ENCODE results near the gene TXLNA.
A peak's percentile ranks its signal among the peaks of the same experiment; 100 is the strongest.
"Not testable (repeated sequence)": the region's sequence is repeated elsewhere in the genome, so short reads cannot be mapped to it uniquely, and the experiment has no call there.

TXLNA gene

GRCh38 chr1:32179443-32180185 lies at the start of gene TXLNA:
TSS of gene TXLNA (plus strand) at chr1:32179675. CDS start at chr1:32180346, 671 bp downstream.
- peaks cover 47% of the 10 kb centered on the region for H3K4me1 ChIP-seq
- peak within 1 kb of the TSS; percentile 95 for H3K4me2 ChIP-seq
- peak within 1 kb of the TSS; percentile 90 for H3K27ac ChIP-seq
- TF ChIP-seq Cebpa-rat (IDR thresholded peaks at IDR 0.05) = no peak
- H4K20me1 ChIP-seq = peaks cover 46% of the 10 kb centered on the region
- H3K4me3 ChIP-seq = peak within 1 kb of the TSS; percentile 82
- H3K9me3 ChIP-seq = no peaks in the 10 kb centered on the region
- peaks cover 45% of the 10 kb centered on the region for H3K36me3 ChIP-seq
- H3K9ac ChIP-seq = peak within 1 kb of the TSS; percentile 96
- no peaks in the 10 kb centered on the region for H3K27me3 ChIP-seq

DNA sequence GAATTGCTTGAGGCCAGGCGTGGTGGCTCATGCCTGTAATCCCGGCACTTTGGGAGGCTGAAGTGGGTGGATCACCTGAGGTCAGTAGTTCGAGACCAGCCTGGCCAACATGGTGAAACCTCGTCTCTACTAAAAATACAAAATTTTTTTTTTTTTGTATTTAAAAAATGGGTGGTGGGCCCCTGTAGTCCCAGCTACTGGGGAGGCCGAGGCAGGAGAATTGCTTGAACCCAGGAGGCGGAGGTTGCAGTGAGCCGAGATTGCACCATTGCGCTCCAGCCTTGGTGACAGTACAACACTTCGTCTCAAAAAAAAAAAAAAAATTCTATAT lies 45.6 kb upstream of the TXLNA start:
- not testable (repeated sequence) for H3K9me3 ChIP-seq, H3K4me2 ChIP-seq, H3K4me3 ChIP-seq, H3K27me3 ChIP-seq, H3K9ac ChIP-seq, H3K27ac ChIP-seq
- Histone ChIP-seq H3K36me3 (peaks cover 78% of the 10 kb centered on the region), H4K20me1 (peaks cover 96% of the 10 kb centered on the region), H3K4me1 (peaks cover 11% of the 10 kb centered on the region)

- 0 out of 2 replicates have a peak, but pooled peaks cover 8% of the 10 kb centered on the region for H3K4me1 ChIP-seq
- H3K4me3 ChIP-seq = no peak overlapping the region
- no peak overlapping the region for H3K9ac ChIP-seq
- H4K20me1 ChIP-seq = peaks cover 99% of the 10 kb centered on the region
- no peaks in the 10 kb centered on the region for H3K9me3 ChIP-seq
- H3K27ac ChIP-seq = no peak overlapping the region
- no peak overlapping the region for H3K4me2 ChIP-seq
- H3K36me3 ChIP-seq = peaks cover 56% of the 10 kb centered on the region
- no peaks in the 10 kb centered on the region for H3K27me3 ChIP-seq
- TF ChIP-seq Cebpa-rat (IDR thresholded peaks at IDR 0.05) = no peak
Measured at GRCh38 chr1:32137111-32137510, 42.4 kb upstream of the TXLNA start.

DNA sequence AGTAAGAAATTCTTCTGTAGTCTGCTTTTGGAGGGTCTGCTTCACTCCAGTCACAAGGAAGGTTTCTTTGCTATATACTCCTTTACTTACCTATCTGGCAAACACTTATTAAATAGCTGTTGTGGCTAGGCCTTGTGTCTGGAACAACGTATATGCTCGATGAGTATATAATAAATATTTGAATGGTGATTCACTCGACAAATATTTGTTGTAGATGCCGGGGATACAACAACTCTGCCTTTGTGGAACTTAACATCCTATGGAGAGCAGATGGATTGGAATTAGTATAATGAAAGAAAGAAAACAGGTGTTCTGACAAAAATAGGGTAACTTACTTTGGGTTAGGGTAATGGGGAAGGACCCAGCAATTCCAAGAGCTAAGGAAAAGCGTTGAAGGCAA lies 40.5 kb upstream of the TXLNA start:
- Histone ChIP-seq H3K4me1 (0 out of 2 replicates have a peak, but pooled peaks cover 13% of the 10 kb centered on the region), H3K27me3 (no peaks in the 10 kb centered on the region), H3K4me2 (no peak overlapping the region), H4K20me1 (peaks cover 100% of the 10 kb centered on the region), H3K4me3 (no peak overlapping the region), H3K9me3 (no peaks in the 10 kb centered on the region), H3K36me3 (peaks cover 45% of the 10 kb centered on the region), H3K9ac (no peak overlapping the region), H3K27ac (no peak overlapping the region)
- TF ChIP-seq Cebpa-rat (IDR thresholded peaks at IDR 0.05) = no peak

GRCh38 chr1:32142446-32143301 lies 36.8 kb upstream of the TXLNA start:
- no peak overlapping the region for H3K4me3 ChIP-seq
- peaks cover 100% of the 10 kb centered on the region for H4K20me1 ChIP-seq
- no peak for TF ChIP-seq Cebpa-rat (IDR thresholded peaks at IDR 0.05)
- H3K27me3 ChIP-seq = no peaks in the 10 kb centered on the region
- H3K4me2 ChIP-seq = no peak overlapping the region
- H3K4me1 ChIP-seq = 0 out of 2 replicates have a peak, but pooled peaks cover 19% of the 10 kb centered on the region
- H3K27ac ChIP-seq = no peak overlapping the region
- no peak overlapping the region for H3K9ac ChIP-seq
- H3K36me3 ChIP-seq = peaks cover 33% of the 10 kb centered on the region
- peaks cover 18% of the 10 kb centered on the region for H3K9me3 ChIP-seq

- Histone ChIP-seq H3K4me1 (0 out of 2 replicates have a peak, but pooled peaks cover 19% of the 10 kb centered on the region), H4K20me1 (peaks cover 100% of the 10 kb centered on the region), H3K36me3 (peaks cover 34% of the 10 kb centered on the region), H3K9me3 (peaks cover 24% of the 10 kb centered on the region)
- H3K27me3 ChIP-seq, H3K4me3 ChIP-seq, H3K4me2 ChIP-seq, H3K27ac ChIP-seq, H3K9ac ChIP-seq: not testable (repeated sequence)
Measured at GRCh38 chr1:32143302-32143695, 36.2 kb upstream of the TXLNA start.

- Histone ChIP-seq H3K9me3 (peaks cover 32% of the 10 kb centered on the region), H3K27ac (no peak overlapping the region), H3K4me2 (no peak overlapping the region), H3K4me1 (0 out of 2 replicates have a peak, but pooled peaks cover 14% of the 10 kb centered on the region), H3K36me3 (peaks cover 41% of the 10 kb centered on the region), H3K4me3 (no peak overlapping the region), H3K9ac (no peak overlapping the region), H4K20me1 (peaks cover 100% of the 10 kb centered on the region), H3K27me3 (no peaks in the 10 kb centered on the region)
- no peak for TF ChIP-seq Cebpa-rat (IDR thresholded peaks at IDR 0.05)
Measured at GRCh38 chr1:32144033-32144432, 35.4 kb upstream of the TXLNA start.

GRCh38 chr1:32147799-32148198 lies 31.7 kb upstream of the TXLNA start:
- H4K20me1 ChIP-seq = peaks cover 92% of the 10 kb centered on the region
- H3K4me1 ChIP-seq, H3K9ac ChIP-seq, H3K4me2 ChIP-seq, H3K27ac ChIP-seq, H3K4me3 ChIP-seq, H3K27me3 ChIP-seq: not testable (repeated sequence)
- peaks cover 41% of the 10 kb centered on the region for H3K36me3 ChIP-seq
- peaks cover 38% of the 10 kb centered on the region for H3K9me3 ChIP-seq

DNA sequence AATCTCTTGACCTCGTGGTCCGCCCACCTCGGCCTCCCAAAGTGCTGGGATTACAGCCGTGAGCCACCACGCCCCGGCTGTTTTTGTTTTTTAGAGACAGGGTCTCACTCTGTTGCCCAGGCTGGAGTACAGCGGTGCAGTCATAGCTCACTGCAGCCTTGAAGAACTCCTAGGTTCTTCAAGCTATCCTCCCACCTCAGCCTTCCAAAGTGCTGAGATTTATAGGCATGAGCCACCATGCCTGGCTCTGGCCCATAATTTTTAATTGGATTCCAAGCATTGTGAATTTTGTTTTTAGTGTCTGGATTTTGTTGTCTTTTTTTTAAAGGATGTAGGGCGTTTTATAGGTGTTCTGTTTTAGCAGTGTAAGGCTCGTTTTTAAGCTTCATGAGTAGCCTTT lies 28.6 kb upstream of the TXLNA start:
- TF ChIP-seq Cebpa-rat (IDR thresholded peaks at IDR 0.05) = no peak
- Histone ChIP-seq H3K9ac (no peak overlapping the region), H4K20me1 (peaks cover 91% of the 10 kb centered on the region), H3K27ac (no peak overlapping the region), H3K4me2 (no peak overlapping the region), H3K4me1 (0 out of 2 replicates have a peak, but pooled peaks cover 5% of the 10 kb centered on the region), H3K27me3 (no peaks in the 10 kb centered on the region), H3K36me3 (peaks cover 54% of the 10 kb centered on the region), H3K9me3 (peaks cover 30% of the 10 kb centered on the region), H3K4me3 (no peak overlapping the region)

DNA sequence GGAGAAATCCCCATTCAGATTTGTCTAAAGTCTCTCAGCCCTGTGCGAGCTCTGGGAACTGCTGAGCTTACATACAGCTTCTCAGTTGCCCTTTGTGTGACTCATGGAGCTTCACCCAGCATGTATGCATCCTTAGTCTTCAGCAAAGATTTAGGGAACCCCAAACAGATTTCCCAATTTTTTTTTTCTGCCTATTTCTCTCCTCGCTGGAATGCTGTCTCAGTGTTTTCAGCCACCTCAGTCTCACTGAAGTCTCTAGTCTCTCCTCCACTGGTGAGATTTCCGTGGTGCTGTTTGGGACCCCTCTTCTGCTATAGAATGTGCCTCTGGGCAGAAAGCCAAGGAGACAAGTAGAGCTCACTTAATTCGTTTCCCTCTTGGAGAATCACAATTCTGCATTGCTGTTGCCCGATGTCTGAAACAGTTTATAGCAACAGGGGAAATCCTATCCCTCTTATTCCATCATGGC lies 28.1 kb upstream of the TXLNA start:
- Histone ChIP-seq H3K9ac (no peak overlapping the region), H3K4me1 (0 out of 2 replicates have a peak, but pooled peaks cover 5% of the 10 kb centered on the region), H4K20me1 (peaks cover 91% of the 10 kb centered on the region), H3K4me2 (no peak overlapping the region), H3K9me3 (peaks cover 30% of the 10 kb centered on the region), H3K27me3 (no peaks in the 10 kb centered on the region), H3K36me3 (peaks cover 59% of the 10 kb centered on the region), H3K27ac (no peak overlapping the region), H3K4me3 (no peak overlapping the region)
- no peak for TF ChIP-seq Cebpa-rat (IDR thresholded peaks at IDR 0.05)
